WTC11 (cell line): ENCODE results near the gene CAPN7. TPM values are rescaled to one million over a fixed set of nuclear protein-coding genes. Genes with fewer than 3 reads are reported as not detected.

Experiments
- ATAC-seq: fragments of 200-7000 bp; cut with Tn5 transposase; 2 replicates; pipeline ENCODE4 v1.10.0; 2021; ENCODE audit warnings: mild to moderate bottlenecking, moderate library complexity
- CTCF ChIA-PET: fragments of 300-600 bp; sonication (Branson Sonifier 250); formaldehyde crosslinking; loops from one replicate; lab custom pipeline; 2021; ENCODE audit warnings: antibody characterized with exemption; lab: Charles Lee
- POLR2A ChIA-PET: fragments of 350-600 bp; sonication (Branson Sonifier 250); formaldehyde crosslinking; loops from one replicate; lab custom pipeline; 2021; ENCODE audit warnings: antibody characterized with exemption; lab: Charles Lee
- DNase-seq: peaks from one replicate; pipeline ENCODE4 v3.0.0; 2021; ENCODE audit warnings: low spot score
- H3K27ac Mint-ChIP-seq: 2 replicates; pipeline ENCODE4 v1.8.0; 2021; ENCODE audit warnings: mixed read lengths
- H3K27me3 Mint-ChIP-seq: 2 replicates; pipeline ENCODE4 v1.8.0; 2021; ENCODE audit warnings: low read depth, mild to moderate bottlenecking, moderate library complexity, mixed read lengths
- H3K36me3 Mint-ChIP-seq: 2 replicates; pipeline ENCODE4 v1.8.0; 2021; ENCODE audit warnings: mixed read lengths
- H3K4me1 Mint-ChIP-seq: 2 replicates; pipeline ENCODE4 v1.8.0; 2022; ENCODE audit warnings: mixed read lengths
- H3K4me3 Mint-ChIP-seq: 2 replicates; pipeline ENCODE4 v1.8.0; 2021; ENCODE audit warnings: mild to moderate bottlenecking, moderate library complexity, mixed read lengths
- H3K9me3 Mint-ChIP-seq: 2 replicates; pipeline ENCODE4 v1.8.0; 2021; ENCODE audit warnings: mixed read lengths
- ELF4 ChIP-seq: sonication (generic); formaldehyde crosslinking; IDR thresholded peaks from 2 replicates; pipeline ENCODE4 v1.8.1; 2022; ENCODE audit warnings: low read depth, mild to moderate bottlenecking, moderate library complexity, missing genetic modification reagents
- GABPB1 ChIP-seq: sonication (generic); formaldehyde crosslinking; IDR thresholded peaks from 2 replicates; pipeline ENCODE4 v1.8.1; 2023; ENCODE audit warnings: mild to moderate bottlenecking, missing genetic modification reagents
- IRF2 ChIP-seq: sonication (generic); formaldehyde crosslinking; IDR thresholded peaks from 2 replicates; pipeline ENCODE4 v1.8.0; 2022; ENCODE audit warnings: low read depth, missing genetic modification reagents, borderline replicate concordance
- KAT7 ChIP-seq: sonication (generic); formaldehyde crosslinking; IDR thresholded peaks from 2 replicates; pipeline ENCODE4 v1.8.1; 2023; ENCODE audit warnings: missing genetic modification reagents, mild to moderate bottlenecking, borderline replicate concordance
- NFE2L1 ChIP-seq: sonication (generic); formaldehyde crosslinking; IDR thresholded peaks from 2 replicates; pipeline ENCODE4 v1.8.1; 2023; ENCODE audit warnings: missing genetic modification reagents
- NR2C2 ChIP-seq: sonication (generic); formaldehyde crosslinking; IDR thresholded peaks from 2 replicates; pipeline ENCODE4 v1.8.0; 2022; ENCODE audit warnings: mild to moderate bottlenecking, missing genetic modification reagents
- ZBTB21 ChIP-seq: sonication (generic); formaldehyde crosslinking; IDR thresholded peaks from 2 replicates; pipeline ENCODE4 v1.8.1; 2023; ENCODE audit warnings: mild to moderate bottlenecking, missing genetic modification reagents, borderline replicate concordance
- ZNF671 ChIP-seq: fragments of 250-450 bp; sonication (Bioruptor Pico); IDR thresholded peaks from 2 replicates; pipeline ENCODE4 v1.8.0; 2021; ENCODE audit warnings: mild to moderate bottlenecking
- total RNA-seq: library from RNA; stranded (reverse); gene quantifications from 3 replicates; pipeline ENCODE4 v1.2.3, GENCODE V29; 2021
- TF ChIP-seq, protein P1 (sequence below): sonication (generic); formaldehyde crosslinking; IDR thresholded peaks from 2 replicates; pipeline ENCODE4 v1.8.1; 2022; ENCODE audit warnings: missing genetic modification reagents, borderline replicate concordance
- TF ChIP-seq, protein P2 (sequence below): sonication (generic); formaldehyde crosslinking; IDR thresholded peaks from 2 replicates; pipeline ENCODE4 v1.8.1; 2022; ENCODE audit warnings: low read depth, mild to moderate bottlenecking, moderate library complexity, missing genetic modification reagents, borderline replicate concordance
- TF ChIP-seq, protein P3 (sequence below): sonication (generic); formaldehyde crosslinking; IDR thresholded peaks from 2 replicates; pipeline ENCODE4 v1.8.1; 2022; ENCODE audit warnings: mild to moderate bottlenecking, missing genetic modification reagents, moderate library complexity, borderline replicate concordance
- TF ChIP-seq, protein P4 (sequence below): sonication (generic); formaldehyde crosslinking; IDR thresholded peaks from 2 replicates; pipeline ENCODE4 v1.8.0; 2022; ENCODE audit warnings: mild to moderate bottlenecking, missing genetic modification reagents
- TF ChIP-seq, protein P5 (sequence below): sonication (generic); formaldehyde crosslinking; IDR thresholded peaks from 2 replicates; pipeline ENCODE4 v1.8.1; 2023; ENCODE audit warnings: mild to moderate bottlenecking, missing genetic modification reagents
- TF ChIP-seq, protein P6 (sequence below): sonication (generic); formaldehyde crosslinking; IDR thresholded peaks from 2 replicates; pipeline ENCODE4 v1.8.1; 2023; ENCODE audit warnings: mild to moderate bottlenecking, moderate library complexity, missing genetic modification reagents
- TF ChIP-seq, protein P7 (sequence below): fragments of 250-450 bp; sonication (Bioruptor Pico); IDR thresholded peaks from 2 replicates; pipeline ENCODE4 v1.9.0; 2021; ENCODE audit warnings: moderate library complexity, mild to moderate bottlenecking, inconsistent platforms, borderline replicate concordance
- TF ChIP-seq, protein P8 (sequence below): sonication (generic); formaldehyde crosslinking; IDR thresholded peaks from 2 replicates; pipeline ENCODE4 v1.8.0; 2023; ENCODE audit warnings: missing genetic modification reagents, mild to moderate bottlenecking, borderline replicate concordance

Gene CAPN7
- total RNA-seq, 1 experiment from 2014 or later, result 16.8 TPM

DNA sequence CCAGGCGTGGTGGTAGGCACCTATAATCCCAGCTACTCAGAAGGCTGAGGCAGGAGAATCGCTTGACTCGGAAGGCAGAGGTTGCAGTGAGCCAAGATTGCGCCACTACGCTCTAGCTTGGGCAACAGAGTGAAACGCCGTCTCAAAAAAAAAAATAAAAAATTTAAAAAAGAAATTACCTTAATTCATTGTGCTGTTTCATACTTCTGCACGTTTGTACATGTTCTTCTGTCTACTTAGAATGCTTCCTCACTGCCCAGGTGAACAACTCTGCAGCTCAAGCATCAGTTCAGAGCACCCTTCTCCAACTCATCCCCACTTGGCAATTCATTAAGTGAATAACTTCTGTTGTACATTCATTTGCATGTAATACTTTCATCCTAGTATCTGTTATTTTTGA lies 14.0 kb downstream of the CAPN7 start:
- H3K36me3 Mint-ChIP-seq, result peaks cover 28% of the 10 kb centered on the region
- H3K4me3 Mint-ChIP-seq, result no peak overlapping the region
- H3K4me1 Mint-ChIP-seq, result no peaks in the 10 kb centered on the region
- TF ChIP-seq KAT7 (no peak), NFE2L1 (CRISPR knock-in tag) (no peak), ZBTB21 (no peak), GABPB1 (no peak), ZNF671 (CRISPR knock-in tag) (no peak)
- TF ChIP-seq, protein P1, sequence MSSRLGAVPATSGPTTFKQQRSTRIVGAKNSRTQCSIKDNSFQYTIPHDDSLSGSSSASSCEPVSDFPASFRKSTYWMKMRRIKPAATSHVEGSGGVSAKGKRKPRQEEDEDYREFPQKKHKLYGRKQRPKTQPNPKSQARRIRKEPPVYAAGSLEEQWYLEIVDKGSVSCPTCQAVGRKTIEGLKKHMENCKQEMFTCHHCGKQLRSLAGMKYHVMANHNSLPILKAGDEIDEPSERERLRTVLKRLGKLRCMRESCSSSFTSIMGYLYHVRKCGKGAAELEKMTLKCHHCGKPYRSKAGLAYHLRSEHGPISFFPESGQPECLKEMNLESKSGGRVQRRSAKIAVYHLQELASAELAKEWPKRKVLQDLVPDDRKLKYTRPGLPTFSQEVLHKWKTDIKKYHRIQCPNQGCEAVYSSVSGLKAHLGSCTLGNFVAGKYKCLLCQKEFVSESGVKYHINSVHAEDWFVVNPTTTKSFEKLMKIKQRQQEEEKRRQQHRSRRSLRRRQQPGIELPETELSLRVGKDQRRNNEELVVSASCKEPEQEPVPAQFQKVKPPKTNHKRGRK (CRISPR knock-in tag), result no peak
- TF ChIP-seq, protein P2, sequence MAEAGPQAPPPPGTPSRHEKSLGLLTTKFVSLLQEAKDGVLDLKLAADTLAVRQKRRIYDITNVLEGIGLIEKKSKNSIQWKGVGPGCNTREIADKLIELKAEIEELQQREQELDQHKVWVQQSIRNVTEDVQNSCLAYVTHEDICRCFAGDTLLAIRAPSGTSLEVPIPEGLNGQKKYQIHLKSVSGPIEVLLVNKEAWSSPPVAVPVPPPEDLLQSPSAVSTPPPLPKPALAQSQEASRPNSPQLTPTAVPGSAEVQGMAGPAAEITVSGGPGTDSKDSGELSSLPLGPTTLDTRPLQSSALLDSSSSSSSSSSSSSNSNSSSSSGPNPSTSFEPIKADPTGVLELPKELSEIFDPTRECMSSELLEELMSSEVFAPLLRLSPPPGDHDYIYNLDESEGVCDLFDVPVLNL (CRISPR knock-in tag), result no peak
- TF ChIP-seq, protein P3, sequence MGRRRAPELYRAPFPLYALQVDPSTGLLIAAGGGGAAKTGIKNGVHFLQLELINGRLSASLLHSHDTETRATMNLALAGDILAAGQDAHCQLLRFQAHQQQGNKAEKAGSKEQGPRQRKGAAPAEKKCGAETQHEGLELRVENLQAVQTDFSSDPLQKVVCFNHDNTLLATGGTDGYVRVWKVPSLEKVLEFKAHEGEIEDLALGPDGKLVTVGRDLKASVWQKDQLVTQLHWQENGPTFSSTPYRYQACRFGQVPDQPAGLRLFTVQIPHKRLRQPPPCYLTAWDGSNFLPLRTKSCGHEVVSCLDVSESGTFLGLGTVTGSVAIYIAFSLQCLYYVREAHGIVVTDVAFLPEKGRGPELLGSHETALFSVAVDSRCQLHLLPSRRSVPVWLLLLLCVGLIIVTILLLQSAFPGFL (CRISPR knock-in tag), result no peak
- TF ChIP-seq, protein P4, sequence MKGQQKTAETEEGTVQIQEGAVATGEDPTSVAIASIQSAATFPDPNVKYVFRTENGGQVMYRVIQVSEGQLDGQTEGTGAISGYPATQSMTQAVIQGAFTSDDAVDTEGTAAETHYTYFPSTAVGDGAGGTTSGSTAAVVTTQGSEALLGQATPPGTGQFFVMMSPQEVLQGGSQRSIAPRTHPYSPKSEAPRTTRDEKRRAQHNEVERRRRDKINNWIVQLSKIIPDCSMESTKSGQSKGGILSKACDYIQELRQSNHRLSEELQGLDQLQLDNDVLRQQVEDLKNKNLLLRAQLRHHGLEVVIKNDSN (CRISPR knock-in tag), result no peak
- no peak overlapping the region; the same call in 1 of the 2 replicates for H3K27ac Mint-ChIP-seq
- no peak for ATAC-seq
- no peaks in the 10 kb centered on the region for H3K27me3 Mint-ChIP-seq
- POLR2A ChIA-PET, result interaction anchor here (0.5 kb wide), 1 partner anchor 1811 kb away, joined by 3 read pairs; no protein-coding TSS in a partner anchor
- no peaks in the 10 kb centered on the region for H3K9me3 Mint-ChIP-seq
- CTCF ChIA-PET, result no interaction called here
- DNase-seq, result no peak

DNA sequence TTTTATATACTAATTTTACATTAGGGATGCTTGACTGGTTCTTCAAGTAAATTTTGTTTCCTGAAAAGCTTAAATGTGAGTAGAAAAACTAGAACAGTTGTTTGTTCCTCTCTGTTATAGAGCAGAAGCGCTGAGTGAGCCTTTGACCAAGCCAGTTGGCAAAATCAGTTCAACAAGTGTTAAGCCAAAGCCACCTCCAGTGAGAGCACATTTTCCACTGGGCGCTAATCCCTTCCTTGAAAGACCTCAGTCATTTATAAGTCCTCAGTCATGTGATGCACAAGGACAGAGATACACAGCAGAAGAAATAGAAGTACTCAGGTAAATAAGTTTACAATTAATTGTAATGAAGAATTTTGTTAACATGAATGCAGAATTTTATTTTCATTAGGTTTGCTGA lies 14.6 kb downstream of the CAPN7 start:
- ATAC-seq (no peak), DNase-seq (no peak)
- Mint-ChIP-seq H3K36me3 (peaks cover 28% of the 10 kb centered on the region), H3K27ac (no peak overlapping the region), H3K27me3 (no peaks in the 10 kb centered on the region), H3K9me3 (no peaks in the 10 kb centered on the region), H3K4me3 (no peak overlapping the region), H3K4me1 (no peaks in the 10 kb centered on the region)
- ChIA-PET POLR2A (interaction anchor here (0.5 kb wide), 1 partner anchor 1812 kb away, joined by 3 read pairs; no protein-coding TSS in a partner anchor), CTCF (no interaction called here)
- no peak for TF ChIP-seq NR2C2 (CRISPR knock-in tag)
- no peak for TF ChIP-seq KAT7

DNA sequence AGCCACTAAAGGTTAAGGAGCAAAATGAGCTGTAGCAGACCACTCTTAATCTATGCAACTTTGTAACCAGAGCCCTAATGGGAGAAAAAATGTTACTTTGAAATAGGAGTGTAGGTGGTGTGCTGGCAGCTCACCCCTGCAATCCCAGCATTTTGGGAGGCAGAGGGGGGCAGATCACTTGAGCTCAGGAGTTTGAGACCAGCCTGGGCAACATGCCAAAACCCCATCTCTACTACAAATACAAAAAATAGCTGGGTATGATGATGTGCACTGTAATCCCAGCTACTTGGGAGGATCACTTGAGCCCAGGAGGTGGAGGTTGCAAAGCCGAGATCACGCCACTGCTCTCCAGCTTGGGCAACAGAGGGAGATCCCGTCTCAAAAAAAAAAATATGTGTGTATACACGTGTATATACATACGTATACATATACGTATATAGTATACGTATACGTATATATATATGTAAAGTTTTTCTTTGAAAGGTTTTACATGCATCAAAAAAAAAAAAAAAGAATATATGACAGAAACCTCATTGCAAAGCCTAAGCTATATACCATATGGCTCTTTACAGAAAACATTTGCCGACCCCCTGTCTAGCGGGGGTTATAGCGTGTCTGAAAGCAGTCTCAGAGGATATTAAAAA lies 15.7 kb downstream of the CAPN7 start:
- Mint-ChIP-seq H3K4me3 (no peak overlapping the region), H3K27me3 (no peaks in the 10 kb centered on the region), H3K9me3 (no peaks in the 10 kb centered on the region), H3K4me1 (no peaks in the 10 kb centered on the region), H3K36me3 (peaks cover 28% of the 10 kb centered on the region), H3K27ac (no peak overlapping the region)
- no peak for DNase-seq
- ATAC-seq, result no peak
- CTCF ChIA-PET, result interaction anchor here (0.8 to 1.4 kb wide), 2 partner anchors 13 to 114 kb away, joined by 3 to 4 read pairs; no protein-coding TSS in a partner anchor
- POLR2A ChIA-PET, result no interaction called here
- TF ChIP-seq, protein P5, sequence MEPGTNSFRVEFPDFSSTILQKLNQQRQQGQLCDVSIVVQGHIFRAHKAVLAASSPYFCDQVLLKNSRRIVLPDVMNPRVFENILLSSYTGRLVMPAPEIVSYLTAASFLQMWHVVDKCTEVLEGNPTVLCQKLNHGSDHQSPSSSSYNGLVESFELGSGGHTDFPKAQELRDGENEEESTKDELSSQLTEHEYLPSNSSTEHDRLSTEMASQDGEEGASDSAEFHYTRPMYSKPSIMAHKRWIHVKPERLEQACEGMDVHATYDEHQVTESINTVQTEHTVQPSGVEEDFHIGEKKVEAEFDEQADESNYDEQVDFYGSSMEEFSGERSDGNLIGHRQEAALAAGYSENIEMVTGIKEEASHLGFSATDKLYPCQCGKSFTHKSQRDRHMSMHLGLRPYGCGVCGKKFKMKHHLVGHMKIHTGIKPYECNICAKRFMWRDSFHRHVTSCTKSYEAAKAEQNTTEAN, result no peak
- TF ChIP-seq IRF2 (CRISPR knock-in tag), result no peak
- TF ChIP-seq ELF4 (CRISPR knock-in tag), result no peak
- TF ChIP-seq, protein P6, sequence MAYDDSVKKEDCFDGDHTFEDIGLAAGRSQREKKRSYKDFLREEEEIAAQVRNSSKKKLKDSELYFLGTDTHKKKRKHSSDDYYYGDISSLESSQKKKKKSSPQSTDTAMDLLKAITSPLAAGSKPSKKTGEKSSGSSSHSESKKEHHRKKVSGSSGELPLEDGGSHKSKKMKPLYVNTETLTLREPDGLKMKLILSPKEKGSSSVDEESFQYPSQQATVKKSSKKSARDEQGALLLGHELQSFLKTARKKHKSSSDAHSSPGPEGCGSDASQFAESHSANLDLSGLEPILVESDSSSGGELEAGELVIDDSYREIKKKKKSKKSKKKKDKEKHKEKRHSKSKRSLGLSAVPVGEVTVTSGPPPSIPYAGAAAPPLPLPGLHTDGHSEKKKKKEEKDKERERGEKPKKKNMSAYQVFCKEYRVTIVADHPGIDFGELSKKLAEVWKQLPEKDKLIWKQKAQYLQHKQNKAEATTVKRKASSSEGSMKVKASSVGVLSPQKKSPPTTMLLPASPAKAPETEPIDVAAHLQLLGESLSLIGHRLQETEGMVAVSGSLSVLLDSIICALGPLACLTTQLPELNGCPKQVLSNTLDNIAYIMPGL, result no peak
- TF ChIP-seq, protein P7, sequence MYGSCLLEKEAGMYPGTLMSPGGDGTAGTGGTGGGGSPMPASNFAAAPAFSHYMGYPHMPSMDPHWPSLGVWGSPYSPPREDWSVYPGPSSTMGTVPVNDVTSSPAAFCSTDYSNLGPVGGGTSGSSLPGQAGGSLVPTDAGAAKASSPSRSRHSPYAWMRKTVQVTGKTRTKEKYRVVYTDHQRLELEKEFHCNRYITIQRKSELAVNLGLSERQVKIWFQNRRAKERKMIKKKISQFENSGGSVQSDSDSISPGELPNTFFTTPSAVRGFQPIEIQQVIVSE (CRISPR knock-in tag), result no peak
- TF ChIP-seq, protein P8, sequence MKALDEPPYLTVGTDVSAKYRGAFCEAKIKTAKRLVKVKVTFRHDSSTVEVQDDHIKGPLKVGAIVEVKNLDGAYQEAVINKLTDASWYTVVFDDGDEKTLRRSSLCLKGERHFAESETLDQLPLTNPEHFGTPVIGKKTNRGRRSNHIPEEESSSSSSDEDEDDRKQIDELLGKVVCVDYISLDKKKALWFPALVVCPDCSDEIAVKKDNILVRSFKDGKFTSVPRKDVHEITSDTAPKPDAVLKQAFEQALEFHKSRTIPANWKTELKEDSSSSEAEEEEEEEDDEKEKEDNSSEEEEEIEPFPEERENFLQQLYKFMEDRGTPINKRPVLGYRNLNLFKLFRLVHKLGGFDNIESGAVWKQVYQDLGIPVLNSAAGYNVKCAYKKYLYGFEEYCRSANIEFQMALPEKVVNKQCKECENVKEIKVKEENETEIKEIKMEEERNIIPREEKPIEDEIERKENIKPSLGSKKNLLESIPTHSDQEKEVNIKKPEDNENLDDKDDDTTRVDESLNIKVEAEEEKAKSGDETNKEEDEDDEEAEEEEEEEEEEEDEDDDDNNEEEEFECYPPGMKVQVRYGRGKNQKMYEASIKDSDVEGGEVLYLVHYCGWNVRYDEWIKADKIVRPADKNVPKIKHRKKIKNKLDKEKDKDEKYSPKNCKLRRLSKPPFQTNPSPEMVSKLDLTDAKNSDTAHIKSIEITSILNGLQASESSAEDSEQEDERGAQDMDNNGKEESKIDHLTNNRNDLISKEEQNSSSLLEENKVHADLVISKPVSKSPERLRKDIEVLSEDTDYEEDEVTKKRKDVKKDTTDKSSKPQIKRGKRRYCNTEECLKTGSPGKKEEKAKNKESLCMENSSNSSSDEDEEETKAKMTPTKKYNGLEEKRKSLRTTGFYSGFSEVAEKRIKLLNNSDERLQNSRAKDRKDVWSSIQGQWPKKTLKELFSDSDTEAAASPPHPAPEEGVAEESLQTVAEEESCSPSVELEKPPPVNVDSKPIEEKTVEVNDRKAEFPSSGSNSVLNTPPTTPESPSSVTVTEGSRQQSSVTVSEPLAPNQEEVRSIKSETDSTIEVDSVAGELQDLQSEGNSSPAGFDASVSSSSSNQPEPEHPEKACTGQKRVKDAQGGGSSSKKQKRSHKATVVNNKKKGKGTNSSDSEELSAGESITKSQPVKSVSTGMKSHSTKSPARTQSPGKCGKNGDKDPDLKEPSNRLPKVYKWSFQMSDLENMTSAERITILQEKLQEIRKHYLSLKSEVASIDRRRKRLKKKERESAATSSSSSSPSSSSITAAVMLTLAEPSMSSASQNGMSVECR (CRISPR knock-in tag), result no peak
